ENCODE data around the gene TOE1. TPM values are rescaled to one million over a fixed set of nuclear protein-coding genes. Genes with fewer than 3 reads are reported as not detected.

TOE1 gene
- total and polyA plus RNA-seq, 9 of the 15 experiments (the other 6 are each of a cell fraction or from before 2014, with no cell fraction given): 32.1 to 85.7 (median 38.0) TPM

GRCh38 chr1:45306319-45306718, 33.7 kb upstream of the TOE1 start (continued):
- TF ChIP-seq, protein P1, sequence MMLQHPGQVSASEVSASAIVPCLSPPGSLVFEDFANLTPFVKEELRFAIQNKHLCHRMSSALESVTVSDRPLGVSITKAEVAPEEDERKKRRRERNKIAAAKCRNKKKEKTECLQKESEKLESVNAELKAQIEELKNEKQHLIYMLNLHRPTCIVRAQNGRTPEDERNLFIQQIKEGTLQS (IDR thresholded peaks at IDR 0.05): 0 out of 2 replicates have a peak, but pooled peaks have one; percentile 7
- TF ChIP-seq, protein P1 (CRISPR knock-in tag; conservative IDR thresholded peaks at IDR 0.05): no peak

- Histone ChIP-seq H3K4me3 (no peak overlapping the region), H3K9ac (ENCODE audit: insufficient read depth in 1 of 2, low read depth in 2 of 2, low read length in 2 of 2) (no peak overlapping the region), H3K9me3 (replicated peaks; ENCODE audit: control insufficient read depth, insufficient read depth, low read depth, low read length) (no peaks in the 10 kb centered on the region), H3K4me2 (ENCODE audit: insufficient read depth, low read length) (no peak overlapping the region), H3K79me2 (ENCODE audit: control insufficient read depth, insufficient read depth, low read length) (peaks cover 9% of the 10 kb centered on the region; the same call in 2 of the 3 replicates), H3K9me1 (ENCODE audit: control insufficient read depth, insufficient read depth, low read length) (no peaks in the 10 kb centered on the region), H3K36me3 (ENCODE audit: control insufficient read depth, insufficient read depth, low read length) (no peaks in the 10 kb centered on the region), H3K4me1 (replicated peaks in 1 of 2; ENCODE audit: control insufficient read depth in 2 of 2, insufficient read depth in 2 of 2, low read length in 2 of 2) (peaks cover 22 to 24% of the 10 kb centered on the region in 2 experiments), H3K27me3 (ENCODE audit: control insufficient read depth in 2 of 2, insufficient read depth in 2 of 2, low read length in 2 of 2) (no peaks in the 10 kb centered on the region), H3K27ac (ENCODE audit: extremely low read depth, low read depth, low read length) (no peak overlapping the region), H2AFZ (ENCODE audit: low read depth, low read length) (no peak overlapping the region), H4K20me1 (replicated peaks; ENCODE audit: control insufficient read depth, insufficient read depth, low read length) (no peaks in the 10 kb centered on the region)
- FAIRE-seq: no peak
- in situ Hi-C loops (cut with MboI): loop anchor here (10.0 kb wide), 2 partner anchors 512 to 582 kb away; no protein-coding TSS in a partner anchor
- WGBS (ENCODE audit: insufficient coverage, low coverage, missing lambda C conversion rate): 35% methylated on average over 3 of the region's 3 CpGs
- intact Hi-C loops (cut with micrococcal nuclease): no loop called here
- no peak for ATAC-seq
- DNase-seq (ENCODE audit: extremely low read depth in 1 of 4, low spot score in 3 of 4): no peak
- ChIA-PET POLR2A (interaction anchor here (2.5 to 8.7 kb wide), 3 partner anchors 33 to 487 kb away, joined by 7 to 113 read pairs (median 23); partner anchors contain the start of genes HECTD3, MUTYH, TOE1 and UROD), CTCF (ENCODE audit: low intra/inter-chr PET ratio) (no interaction called here)
- no TSS peak for BruUV-seq (replicated peaks)
- TF ChIP-seq DMBX1 (CRISPR knock-in tag; IDR thresholded peaks at IDR 0.05; ENCODE audit: borderline replicate concordance) (no peak), ZNF232 (CRISPR knock-in tag; IDR thresholded peaks at IDR 0.05) (no peak), ZNF316 (IDR thresholded peaks at IDR 0.05) (peak; percentile 85), KDM5B (IDR thresholded peaks at IDR 0.05; ENCODE audit: insufficient replicate concordance, low read depth, low read length) (no peak), C11orf30 (IDR thresholded peaks at IDR 0.05; ENCODE audit: low read depth) (peak; percentile 78), MAFF (IDR thresholded peaks at IDR 0.05; ENCODE audit: low read length) (0 out of 2 replicates have a peak, but pooled peaks have one; percentile 18), ELF2 (CRISPR knock-in tag; IDR thresholded peaks at IDR 0.05) (no peak), THRA (IDR thresholded peaks at IDR 0.05) (no peak), KDM2B (CRISPR knock-in tag; IDR thresholded peaks at IDR 0.05) (no peak), PCBP1 (IDR thresholded peaks at IDR 0.05; ENCODE audit: low read depth, low read length, poor library complexity, severe bottlenecking) (no peak), NCOA1 (IDR thresholded peaks at IDR 0.05; ENCODE audit: low read depth) (no peak)
- TF ChIP-seq, protein P2, sequence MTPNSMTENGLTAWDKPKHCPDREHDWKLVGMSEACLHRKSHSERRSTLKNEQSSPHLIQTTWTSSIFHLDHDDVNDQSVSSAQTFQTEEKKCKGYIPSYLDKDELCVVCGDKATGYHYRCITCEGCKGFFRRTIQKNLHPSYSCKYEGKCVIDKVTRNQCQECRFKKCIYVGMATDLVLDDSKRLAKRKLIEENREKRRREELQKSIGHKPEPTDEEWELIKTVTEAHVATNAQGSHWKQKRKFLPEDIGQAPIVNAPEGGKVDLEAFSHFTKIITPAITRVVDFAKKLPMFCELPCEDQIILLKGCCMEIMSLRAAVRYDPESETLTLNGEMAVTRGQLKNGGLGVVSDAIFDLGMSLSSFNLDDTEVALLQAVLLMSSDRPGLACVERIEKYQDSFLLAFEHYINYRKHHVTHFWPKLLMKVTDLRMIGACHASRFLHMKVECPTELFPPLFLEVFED (CRISPR knock-in tag; conservative IDR thresholded peaks at IDR 0.05): no peak
- TF ChIP-seq, protein P3, sequence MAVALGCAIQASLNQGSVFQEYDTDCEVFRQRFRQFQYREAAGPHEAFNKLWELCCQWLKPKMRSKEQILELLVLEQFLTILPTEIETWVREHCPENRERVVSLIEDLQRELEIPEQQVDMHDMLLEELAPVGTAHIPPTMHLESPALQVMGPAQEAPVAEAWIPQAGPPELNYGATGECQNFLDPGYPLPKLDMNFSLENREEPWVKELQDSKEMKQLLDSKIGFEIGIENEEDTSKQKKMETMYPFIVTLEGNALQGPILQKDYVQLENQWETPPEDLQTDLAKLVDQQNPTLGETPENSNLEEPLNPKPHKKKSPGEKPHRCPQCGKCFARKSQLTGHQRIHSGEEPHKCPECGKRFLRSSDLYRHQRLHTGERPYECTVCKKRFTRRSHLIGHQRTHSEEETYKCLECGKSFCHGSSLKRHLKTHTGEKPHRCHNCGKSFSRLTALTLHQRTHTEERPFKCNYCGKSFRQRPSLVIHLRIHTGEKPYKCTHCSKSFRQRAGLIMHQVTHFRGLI (CRISPR knock-in tag; IDR thresholded peaks at IDR 0.05): no peak
Measured at GRCh38 chr1:45306905-45307304, 33.1 kb upstream of the TOE1 start.

Data from K562 (cell line).